Measurements from ENCODE around the gene GNG12. TPM values are rescaled to one million over a fixed set of nuclear protein-coding genes. Genes with fewer than 3 reads are reported as not detected.

GNG12 gene
- total and polyA plus RNA-seq, 2 donors (not counting 1 experiment from before 2014, with no cell fraction given), result not detected

DNA sequence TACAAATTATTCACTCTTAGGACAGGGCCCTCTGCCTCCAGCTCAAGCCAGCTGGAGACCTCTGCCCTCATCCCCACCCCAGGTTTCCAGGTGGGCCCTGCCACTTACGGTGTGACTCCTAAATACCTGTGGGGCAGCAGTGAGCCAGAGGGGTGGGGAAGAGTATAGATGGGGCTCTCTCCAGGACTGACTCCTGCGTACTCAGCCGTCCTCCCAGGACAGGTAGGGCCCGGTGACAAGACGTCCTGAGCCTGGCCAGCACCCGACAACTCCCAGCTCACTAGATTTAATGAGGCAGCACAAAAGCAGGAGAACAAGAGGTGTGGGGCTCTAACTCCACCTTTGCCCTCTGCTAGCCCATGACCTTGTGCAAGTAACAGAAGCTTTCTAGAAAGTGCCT is 16.8 kb downstream of the GNG12 start:
- Histone ChIP-seq H2AFZ (ENCODE audit: insufficient read depth, low read depth, low read length, poor library complexity, severe bottlenecking) (no peak overlapping the region), H3K9me3 (ENCODE audit: control extremely low read depth in 1 of 3, control insufficient read depth in 2 of 3, insufficient read depth in 1 of 3, low read length in 2 of 3) (peaks cover 0 to 4% (median 0%) of the 10 kb centered on the region in 3 donors), H3K4me2 (replicated peaks; ENCODE audit: low read depth, low read length, poor library complexity, severe bottlenecking) (no peak overlapping the region), H3K79me2 (ENCODE audit: control insufficient read depth, insufficient read depth, low read length) (no peaks in the 10 kb centered on the region), H3K27ac (ENCODE audit: low read length in 2 of 2) (no peak overlapping the region), H3K4me3 (ENCODE audit: control extremely low read depth in 1 of 5, extremely low read depth in 1 of 5, insufficient read depth in 1 of 5, low read depth in 2 of 5, low read length in 4 of 5) (no peak overlapping the region), H3K36me3 (replicated peaks in 1 of 2; ENCODE audit: control extremely low read depth in 1 of 2, control insufficient read depth in 1 of 2, extremely low read depth in 1 of 2, insufficient read depth in 2 of 2, low read length in 1 of 2) (no peaks in the 10 kb centered on the region), H4K20me1 (ENCODE audit: control insufficient read depth, insufficient read depth, low read length, poor library complexity, severe bottlenecking) (no peaks in the 10 kb centered on the region), H3K9ac (ENCODE audit: low read length) (no peak overlapping the region), H3K27me3 (replicated peaks in 1 of 4; ENCODE audit: control extremely low read depth in 1 of 4, control insufficient read depth in 3 of 4, insufficient read depth in 4 of 4, low read length in 3 of 4) (no peaks in the 10 kb centered on the region), H3K4me1 (ENCODE audit: control insufficient read depth in 2 of 2, insufficient read depth in 2 of 2, low read length in 2 of 2) (no peaks in the 10 kb centered on the region)
- WGBS (ENCODE audit: insufficient coverage), result 100% methylated on average over 2 of the region's 6 CpGs
- Mint-ChIP-seq H3K4me1 (no peaks in the 10 kb centered on the region), H3K4me3 (no peak overlapping the region), H3K27ac (no peak overlapping the region), H3K9me3 (ENCODE audit: insufficient read depth) (no peaks in the 10 kb centered on the region), H3K27me3 (peaks cover 17% of the 10 kb centered on the region)
- DNase-seq, result no peak
- no peak for ATAC-seq (ENCODE audit: low read depth)
- intact Hi-C loops (cut with micrococcal nuclease), result no loop called here
- POLR2A ChIA-PET, result no interaction called here
- TF ChIP-seq, protein P1, sequence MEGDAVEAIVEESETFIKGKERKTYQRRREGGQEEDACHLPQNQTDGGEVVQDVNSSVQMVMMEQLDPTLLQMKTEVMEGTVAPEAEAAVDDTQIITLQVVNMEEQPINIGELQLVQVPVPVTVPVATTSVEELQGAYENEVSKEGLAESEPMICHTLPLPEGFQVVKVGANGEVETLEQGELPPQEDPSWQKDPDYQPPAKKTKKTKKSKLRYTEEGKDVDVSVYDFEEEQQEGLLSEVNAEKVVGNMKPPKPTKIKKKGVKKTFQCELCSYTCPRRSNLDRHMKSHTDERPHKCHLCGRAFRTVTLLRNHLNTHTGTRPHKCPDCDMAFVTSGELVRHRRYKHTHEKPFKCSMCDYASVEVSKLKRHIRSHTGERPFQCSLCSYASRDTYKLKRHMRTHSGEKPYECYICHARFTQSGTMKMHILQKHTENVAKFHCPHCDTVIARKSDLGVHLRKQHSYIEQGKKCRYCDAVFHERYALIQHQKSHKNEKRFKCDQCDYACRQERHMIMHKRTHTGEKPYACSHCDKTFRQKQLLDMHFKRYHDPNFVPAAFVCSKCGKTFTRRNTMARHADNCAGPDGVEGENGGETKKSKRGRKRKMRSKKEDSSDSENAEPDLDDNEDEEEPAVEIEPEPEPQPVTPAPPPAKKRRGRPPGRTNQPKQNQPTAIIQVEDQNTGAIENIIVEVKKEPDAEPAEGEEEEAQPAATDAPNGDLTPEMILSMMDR (IDR thresholded peaks at IDR 0.05), result no peak
- no peak for TF ChIP-seq EZH2 (IDR thresholded peaks at IDR 0.05; ENCODE audit: borderline replicate concordance, insufficient read depth, low read depth, low read length, poor library complexity, severe bottlenecking)
- CTCF ChIA-PET, result no interaction called here

DNA sequence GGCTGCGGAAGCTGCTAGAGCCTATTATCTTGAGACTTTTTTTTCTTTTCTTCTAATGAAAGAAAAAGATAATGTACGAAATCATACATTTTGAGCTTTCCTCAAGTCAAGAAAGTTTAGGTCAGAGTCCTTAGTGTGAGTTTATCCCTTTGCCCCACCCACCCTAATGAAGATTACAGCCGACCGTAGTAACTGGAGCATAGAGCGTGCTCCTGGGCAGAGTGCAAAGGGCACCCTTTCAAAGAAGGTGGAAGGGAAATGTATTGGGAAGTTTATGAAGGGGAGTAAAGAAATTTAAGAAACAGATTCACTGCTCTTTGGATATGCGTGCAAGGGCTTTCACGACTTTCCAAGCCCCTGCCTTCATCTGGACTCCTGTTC is 17.2 kb downstream of the GNG12 start:
- H3K4me2 ChIP-seq (replicated peaks; ENCODE audit: low read depth, low read length, poor library complexity, severe bottlenecking), result no peak overlapping the region
- no peak overlapping the region for H3K27ac Mint-ChIP-seq
- H3K4me1 Mint-ChIP-seq, result no peaks in the 10 kb centered on the region
- no peak overlapping the region for H3K4me3 Mint-ChIP-seq
- ChIA-PET POLR2A (no interaction called here), CTCF (no interaction called here)
- H3K27ac ChIP-seq (ENCODE audit: low read length in 2 of 2), result no peak overlapping the region
- TF ChIP-seq EZH2 (IDR thresholded peaks at IDR 0.05; ENCODE audit: borderline replicate concordance, insufficient read depth, low read depth, low read length, poor library complexity, severe bottlenecking), result no peak
- TF ChIP-seq, protein P1 (IDR thresholded peaks at IDR 0.05), result no peak
- no peaks in the 10 kb centered on the region for H3K27me3 ChIP-seq (replicated peaks in 1 of 4; ENCODE audit: control extremely low read depth in 1 of 4, control insufficient read depth in 3 of 4, insufficient read depth in 4 of 4, low read length in 3 of 4)
- no peaks in the 10 kb centered on the region for H4K20me1 ChIP-seq (ENCODE audit: control insufficient read depth, insufficient read depth, low read length, poor library complexity, severe bottlenecking)
- H3K36me3 ChIP-seq (replicated peaks in 1 of 2; ENCODE audit: control extremely low read depth in 1 of 2, control insufficient read depth in 1 of 2, extremely low read depth in 1 of 2, insufficient read depth in 2 of 2, low read length in 1 of 2), result no peaks in the 10 kb centered on the region
- intact Hi-C loops (cut with micrococcal nuclease), result no loop called here
- DNase-seq (no peak), ATAC-seq (ENCODE audit: low read depth) (no peak)
- no peaks in the 10 kb centered on the region for H3K4me1 ChIP-seq (ENCODE audit: control insufficient read depth in 2 of 2, insufficient read depth in 2 of 2, low read length in 2 of 2)
- H3K9ac ChIP-seq (ENCODE audit: low read length), result no peak overlapping the region
- peaks cover 0 to 4% (median 0%) of the 10 kb centered on the region in 3 donors for H3K9me3 ChIP-seq (ENCODE audit: control extremely low read depth in 1 of 3, control insufficient read depth in 2 of 3, insufficient read depth in 1 of 3, low read length in 2 of 3)
- no peak overlapping the region for H3K4me3 ChIP-seq (ENCODE audit: control extremely low read depth in 1 of 5, extremely low read depth in 1 of 5, insufficient read depth in 1 of 5, low read depth in 2 of 5, low read length in 4 of 5)
- H3K79me2 ChIP-seq (ENCODE audit: control insufficient read depth, insufficient read depth, low read length), result no peaks in the 10 kb centered on the region
- H3K9me3 Mint-ChIP-seq (ENCODE audit: insufficient read depth), result no peaks in the 10 kb centered on the region
- 98% methylated on average over 5 of the region's 7 CpGs for WGBS (ENCODE audit: insufficient coverage)
- H3K27me3 Mint-ChIP-seq, result peaks cover 17% of the 10 kb centered on the region
- no peak overlapping the region for H2AFZ ChIP-seq (ENCODE audit: insufficient read depth, low read depth, low read length, poor library complexity, severe bottlenecking)
